Dermis blood vessel endothelial cell (primary cell): ENCODE results near the gene OTOG. TPM values are rescaled to one million over a fixed set of nuclear protein-coding genes. Genes with fewer than 3 reads are reported as not detected.
A peak's percentile ranks its signal among the peaks of the same experiment; 100 is the strongest.

Experiments
- DNase-seq: peaks from one replicate; pipeline ENCODE4 v3.0.0; 2010
- total RNA-seq: library from RNA; depleted of rRNA; stranded (reverse); fragments of >200 nt; gene quantifications from 2 replicates; pipeline ENCODE4 v1.2.3, GENCODE V29; 2014

OTOG gene
- total RNA-seq, 1 donor from 2014 or later: not detected

GRCh38 chr11:17521106-17521900, 25.8 kb upstream of the OTOG start:
- DNase-seq: no peak

- DNase-seq: no peak
Measured at GRCh38 chr11:17522655-17523054, 24.4 kb upstream of the OTOG start.

- DNase-seq: no peak
Measured at GRCh38 chr11:17524221-17524620, 22.8 kb upstream of the OTOG start.

- DNase-seq: no peak
Measured at GRCh38 chr11:17525570-17525969, 21.5 kb upstream of the OTOG start.

GRCh38 chr11:17526326-17526725, 20.7 kb upstream of the OTOG start:
- DNase-seq: no peak

- DNase-seq: no peak
Measured at GRCh38 chr11:17526931-17527627, 20.0 kb upstream of the OTOG start.

GRCh38 chr11:17527628-17527995, 19.4 kb upstream of the OTOG start:
- no peak for DNase-seq

- DNase-seq: peak; percentile 68
Measured at GRCh38 chr11:17528181-17528691, 18.8 kb upstream of the OTOG start.

- DNase-seq: peak; percentile 10
Measured at GRCh38 chr11:17528906-17529843, 17.9 kb upstream of the OTOG start.

GRCh38 chr11:17529844-17530185, 17.2 kb upstream of the OTOG start:
- DNase-seq: no peak

GRCh38 chr11:17531071-17531600, 15.9 kb upstream of the OTOG start:
- no peak for DNase-seq

- peak; percentile 47 for DNase-seq
Measured at GRCh38 chr11:17531636-17532113, 15.4 kb upstream of the OTOG start.

GRCh38 chr11:17532784-17533183, 14.3 kb upstream of the OTOG start:
- no peak for DNase-seq

- no peak for DNase-seq
Measured at GRCh38 chr11:17533341-17533740, 13.7 kb upstream of the OTOG start.

GRCh38 chr11:17533778-17534415, 13.2 kb upstream of the OTOG start:
- no peak for DNase-seq

GRCh38 chr11:17535488-17535887, 11.6 kb upstream of the OTOG start:
- DNase-seq: no peak

- DNase-seq: no peak
Measured at GRCh38 chr11:17537261-17537660, 9.8 kb upstream of the OTOG start.

GRCh38 chr11:17538054-17538453, 9.0 kb upstream of the OTOG start:
- no peak for DNase-seq

GRCh38 chr11:17538731-17539130, 8.3 kb upstream of the OTOG start:
- no peak for DNase-seq

- no peak for DNase-seq
Measured at GRCh38 chr11:17540807-17541206, 6.3 kb upstream of the OTOG start.

GRCh38 chr11:17541330-17541885, 5.7 kb upstream of the OTOG start:
- no peak for DNase-seq

- no peak for DNase-seq
Measured at GRCh38 chr11:17542249-17542648, 4.8 kb upstream of the OTOG start.
